Stimulated activated CD4-positive, alpha-beta T cell treated with anti-CD3 and anti-CD28 coated beads, Interleukin-2, amount 100 ng/mL, for 24 hours (primary cell): ENCODE measurements around the gene PLA2G6.

Experiments
- DNase-seq, 2 donors: peaks; one replicate each; pipeline ENCODE4 v3.0.0-alpha.2; 2020

The PLA2G6 gene

GRCh38 chr22:38108561-38109319 lies 72.9 kb downstream of the PLA2G6 start:
- DNase-seq, result no peak

GRCh38 chr22:38107692-38108515 lies 73.7 kb downstream of the PLA2G6 start:
- no peak for DNase-seq

- DNase-seq, result no peak
Measured at GRCh38 chr22:38106814-38107578, 74.6 kb downstream of the PLA2G6 start.

GRCh38 chr22:38104084-38104483 lies 77.5 kb downstream of the PLA2G6 start:
- no peak for DNase-seq

GRCh38 chr22:38103641-38104040 lies 78.0 kb downstream of the PLA2G6 start:
- no peak for DNase-seq

GRCh38 chr22:38098410-38099249 lies 83.0 kb downstream of the PLA2G6 start:
- no peak for DNase-seq

GRCh38 chr22:38097557-38098409 lies 83.8 kb downstream of the PLA2G6 start:
- no peak for DNase-seq

GRCh38 chr22:38097058-38097457 lies 84.6 kb downstream of the PLA2G6 start:
- DNase-seq, result no peak

GRCh38 chr22:38089474-38089851 lies 92.2 kb downstream of the PLA2G6 start:
- no peak for DNase-seq

- no peak for DNase-seq
Measured at GRCh38 chr22:38088629-38089473, 92.8 kb downstream of the PLA2G6 start.

- no peak for DNase-seq
Measured at GRCh38 chr22:38087855-38088254, 93.8 kb downstream of the PLA2G6 start.

- no peak for DNase-seq
Measured at GRCh38 chr22:38086942-38087341, 94.7 kb downstream of the PLA2G6 start.

- no peak for DNase-seq
Measured at GRCh38 chr22:38086001-38086845, 95.4 kb downstream of the PLA2G6 start.

GRCh38 chr22:38085501-38085900 lies 96.1 kb downstream of the PLA2G6 start:
- DNase-seq, result no peak

- DNase-seq, result no peak
Measured at GRCh38 chr22:38085056-38085455, 96.6 kb downstream of the PLA2G6 start.

- DNase-seq, result no peak
Measured at GRCh38 chr22:38083931-38084631, 97.5 kb downstream of the PLA2G6 start, which contains the start of gene SLC16A8. SLC16A8 (minus strand) TSS chr22:38084184; CDS start chr22:38082873, 1,311 bp downstream.

- no peak for DNase-seq
Measured at GRCh38 chr22:38082986-38083710, 98.5 kb downstream of the PLA2G6 start.
